Ovary (tissue), 3 donors: ENCODE results near the gene REV3L.

Experiments used
- EP300 ChIP-seq: sonication (generic); formaldehyde crosslinking; IDR thresholded peaks from one replicate; pipeline ENCODE4 v1.6.1; 2017; ENCODE audit warnings: antibody characterized with exemption
- POLR2A ChIP-seq: fragments of 450-650 bp; IDR thresholded peaks from one replicate; pipeline ENCODE4 v1.6.1; 2017; ENCODE audit warnings: antibody characterized with exemption, mild to moderate bottlenecking, moderate library complexity
- TF ChIP-seq, protein P1 (sequence below), 3 donors: fragments of 450-650 bp in 2 of 3; fragments of 200-600 bp in 1 of 3; IDR thresholded peaks; one replicate each; pipeline versions ENCODE4 v1.5.1 to v1.8.0; 2016 to 2022; ENCODE audit warnings: antibody characterized with exemption in 3 of 3, mild to moderate bottlenecking in 1 of 3
- donor health status: DM: no; HTN: no; CAD: no.

DNA sequence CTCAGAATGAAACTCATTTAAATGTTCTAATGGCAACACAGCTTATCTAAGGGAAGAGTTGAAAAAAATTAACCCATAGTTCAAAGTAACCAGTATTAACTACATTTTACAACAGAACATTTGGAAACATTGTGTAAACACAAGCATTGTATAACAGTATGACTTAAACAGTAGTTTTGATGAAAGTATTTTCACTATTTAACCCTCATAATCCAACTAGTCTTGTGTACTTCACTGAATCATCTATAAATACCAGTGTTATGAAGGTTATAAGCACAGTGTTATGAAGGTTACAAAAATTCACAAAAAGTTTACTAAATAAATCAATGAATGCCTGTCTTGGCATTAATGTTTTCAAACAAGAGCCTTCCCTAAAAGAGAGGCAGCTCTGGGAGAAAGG, 66.5 kb downstream of the REV3L start:
- TF ChIP-seq, protein P1, sequence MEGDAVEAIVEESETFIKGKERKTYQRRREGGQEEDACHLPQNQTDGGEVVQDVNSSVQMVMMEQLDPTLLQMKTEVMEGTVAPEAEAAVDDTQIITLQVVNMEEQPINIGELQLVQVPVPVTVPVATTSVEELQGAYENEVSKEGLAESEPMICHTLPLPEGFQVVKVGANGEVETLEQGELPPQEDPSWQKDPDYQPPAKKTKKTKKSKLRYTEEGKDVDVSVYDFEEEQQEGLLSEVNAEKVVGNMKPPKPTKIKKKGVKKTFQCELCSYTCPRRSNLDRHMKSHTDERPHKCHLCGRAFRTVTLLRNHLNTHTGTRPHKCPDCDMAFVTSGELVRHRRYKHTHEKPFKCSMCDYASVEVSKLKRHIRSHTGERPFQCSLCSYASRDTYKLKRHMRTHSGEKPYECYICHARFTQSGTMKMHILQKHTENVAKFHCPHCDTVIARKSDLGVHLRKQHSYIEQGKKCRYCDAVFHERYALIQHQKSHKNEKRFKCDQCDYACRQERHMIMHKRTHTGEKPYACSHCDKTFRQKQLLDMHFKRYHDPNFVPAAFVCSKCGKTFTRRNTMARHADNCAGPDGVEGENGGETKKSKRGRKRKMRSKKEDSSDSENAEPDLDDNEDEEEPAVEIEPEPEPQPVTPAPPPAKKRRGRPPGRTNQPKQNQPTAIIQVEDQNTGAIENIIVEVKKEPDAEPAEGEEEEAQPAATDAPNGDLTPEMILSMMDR (IDR thresholded peaks at IDR 0.05): no peak
- TF ChIP-seq POLR2A: no peak
- TF ChIP-seq EP300: no peak
